ENCODE measurements around the gene RAMP2.
"Not testable (repeated sequence)": the region's sequence is repeated elsewhere in the genome, so short reads cannot be mapped to it uniquely, and the experiment has no call there.

RAMP2 gene, protein sequence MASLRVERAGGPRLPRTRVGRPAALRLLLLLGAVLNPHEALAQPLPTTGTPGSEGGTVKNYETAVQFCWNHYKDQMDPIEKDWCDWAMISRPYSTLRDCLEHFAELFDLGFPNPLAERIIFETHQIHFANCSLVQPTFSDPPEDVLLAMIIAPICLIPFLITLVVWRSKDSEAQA

DNA sequence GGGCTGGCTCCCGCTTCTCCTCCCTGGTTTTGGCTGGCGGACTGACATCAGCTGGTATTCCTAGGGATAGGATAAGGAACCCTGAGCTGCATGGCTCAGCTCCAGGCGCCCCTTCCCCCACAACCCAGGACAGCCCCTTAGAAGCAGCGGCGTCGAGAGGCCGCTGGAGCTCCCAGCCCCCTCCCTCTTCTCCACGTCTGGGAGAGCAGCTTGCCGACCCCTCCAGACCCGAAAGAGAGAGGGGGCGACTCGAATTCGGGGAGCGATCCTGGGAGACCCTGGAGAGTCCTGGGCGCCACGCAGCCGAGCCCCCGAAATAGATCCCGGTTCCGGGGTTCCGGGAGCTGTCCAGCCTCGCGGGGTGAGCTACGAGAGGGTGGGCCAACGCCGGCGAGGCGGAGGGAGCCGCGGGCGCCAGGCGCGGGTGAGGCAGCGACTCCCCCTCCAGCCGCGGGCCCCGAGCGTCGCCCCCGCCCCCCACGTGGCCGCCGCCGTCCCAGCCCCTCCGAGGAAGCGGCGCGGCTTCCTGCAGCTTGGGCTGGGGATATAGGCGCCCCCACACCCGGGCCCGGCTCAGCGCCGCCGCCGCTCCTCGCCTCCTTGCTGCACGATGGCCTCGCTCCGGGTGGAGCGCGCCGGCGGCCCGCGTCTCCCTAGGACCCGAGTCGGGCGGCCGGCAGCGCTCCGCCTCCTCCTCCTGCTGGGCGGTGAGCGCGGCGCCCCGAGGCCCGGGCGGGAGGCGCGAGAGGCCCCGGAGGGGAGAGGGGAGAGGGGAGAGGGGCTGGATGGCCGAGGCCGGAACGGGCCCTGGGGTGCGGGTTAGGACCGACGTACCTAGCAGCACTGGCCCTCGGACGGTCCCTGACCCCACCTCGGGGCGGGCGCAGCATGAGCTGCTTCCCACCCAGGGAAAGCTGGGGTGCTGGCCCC lies at the start of gene RAMP2:
RAMP2 (plus strand) TSS at position 576 of the 930 bp plus-strand sequence; CDS start at position 611, 35 bp downstream.
- no peak for DNase-seq (ENCODE audit: low spot score)

DNA sequence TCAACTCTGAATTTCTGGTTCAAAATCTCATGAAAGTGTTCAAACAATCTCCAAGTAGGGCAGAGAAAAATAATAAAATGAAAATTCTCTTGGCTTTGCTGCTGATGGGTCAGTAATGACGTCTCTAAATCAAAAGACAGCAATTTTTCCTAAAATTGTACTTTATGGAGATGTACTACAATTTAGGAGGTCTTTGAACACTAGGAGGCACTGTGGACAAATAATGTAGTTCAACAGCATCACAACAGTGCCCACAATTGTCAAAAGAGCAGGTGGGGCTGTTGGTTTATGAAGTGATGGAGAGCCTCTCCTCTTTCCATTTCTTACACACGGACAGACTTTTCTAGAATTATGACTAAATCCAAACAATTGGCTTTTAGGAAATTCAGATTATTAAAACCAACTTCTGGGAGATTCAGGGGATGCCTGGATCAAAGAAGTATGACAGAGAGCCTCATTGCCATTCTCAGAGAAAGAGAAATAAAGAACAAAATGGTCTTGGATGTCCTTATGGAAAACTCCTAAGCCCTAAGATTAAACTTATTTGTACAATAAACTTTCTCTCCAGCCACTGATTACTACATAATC lies 39.9 kb upstream of the RAMP2 start:
- peak; percentile 71 for DNase-seq (ENCODE audit: low spot score)

DNA sequence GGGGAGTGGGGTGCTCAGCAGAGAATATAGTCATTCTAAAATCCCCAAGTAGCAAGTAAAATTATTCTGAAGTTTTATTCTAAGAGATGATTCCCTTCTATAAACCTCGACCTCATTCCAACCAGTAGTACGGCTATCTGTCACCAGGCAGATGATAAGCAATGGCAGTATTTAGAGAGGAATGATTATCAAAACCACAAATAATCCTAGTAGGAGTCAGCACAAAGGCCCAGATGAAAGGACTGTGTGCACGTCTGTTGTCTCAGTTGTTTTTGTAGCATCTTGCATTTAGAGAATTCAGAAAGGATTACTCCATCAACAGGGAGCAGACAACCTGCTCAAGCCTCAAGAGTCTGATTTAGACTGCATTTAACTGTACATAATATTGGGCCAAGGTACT lies 37.4 kb upstream of the RAMP2 start:
- DNase-seq (ENCODE audit: low spot score), result no peak

DNA sequence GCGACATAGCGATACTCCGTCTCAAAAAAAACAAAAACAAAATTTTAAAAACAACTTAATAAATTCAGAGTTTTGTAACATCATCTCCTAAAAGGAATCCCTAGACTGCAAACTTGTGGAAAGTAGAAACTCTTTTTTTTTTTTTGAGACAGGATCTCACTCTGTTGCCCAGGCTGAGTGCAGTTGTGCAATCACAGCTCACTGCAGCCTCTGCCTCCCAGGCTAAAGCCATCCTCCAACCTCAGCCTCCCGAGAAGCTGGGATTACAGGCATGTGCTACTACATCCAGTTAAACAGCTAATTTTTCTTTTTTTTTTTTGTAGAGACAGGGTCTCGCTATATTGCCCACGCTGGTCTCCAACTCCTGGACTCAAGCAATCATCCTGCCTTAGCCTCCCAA lies 35.9 kb upstream of the RAMP2 start:
- no peak for DNase-seq (ENCODE audit: low spot score)

DNA sequence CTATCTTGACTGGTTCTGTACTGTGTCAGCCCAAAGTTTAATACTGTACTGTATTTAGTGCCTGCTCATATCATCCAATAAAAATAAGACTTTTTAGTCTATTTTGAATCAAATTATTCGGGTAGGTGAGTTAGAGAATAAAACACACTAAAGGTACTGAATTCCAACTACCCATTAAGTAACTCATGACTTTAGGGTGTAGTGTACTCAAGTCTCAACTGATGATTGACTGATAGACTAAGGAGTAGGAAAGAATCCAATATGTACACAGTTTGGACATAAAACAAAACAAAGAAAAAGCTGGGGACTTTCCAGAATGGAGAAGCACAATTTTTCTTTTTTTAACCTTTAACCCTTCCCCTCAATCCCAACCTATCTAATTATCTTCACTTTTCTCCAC lies 20.3 kb upstream of the RAMP2 start:
- DNase-seq (ENCODE audit: low spot score), result no peak

DNA sequence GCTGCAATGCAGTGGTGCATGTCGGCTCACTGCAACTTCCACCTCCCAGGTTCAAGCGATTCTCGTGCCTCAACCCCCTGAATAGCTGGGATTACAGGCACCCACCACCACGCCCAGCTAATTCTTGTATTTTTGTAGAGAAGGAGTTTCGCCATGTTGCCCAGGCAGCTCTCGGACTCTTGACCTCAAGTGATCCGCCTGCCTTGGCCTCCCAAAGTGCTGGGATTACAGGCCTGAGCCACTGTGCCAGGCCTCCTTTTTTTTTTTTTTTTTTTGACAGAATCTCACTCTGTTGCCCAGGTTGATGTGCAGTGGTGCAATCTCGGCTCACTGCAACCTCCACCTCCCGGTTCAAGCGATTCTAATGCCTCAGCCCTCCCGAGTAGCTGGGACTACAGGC lies 18.1 kb upstream of the RAMP2 start:
- DNase-seq (ENCODE audit: low spot score), result not testable (repeated sequence)

DNA sequence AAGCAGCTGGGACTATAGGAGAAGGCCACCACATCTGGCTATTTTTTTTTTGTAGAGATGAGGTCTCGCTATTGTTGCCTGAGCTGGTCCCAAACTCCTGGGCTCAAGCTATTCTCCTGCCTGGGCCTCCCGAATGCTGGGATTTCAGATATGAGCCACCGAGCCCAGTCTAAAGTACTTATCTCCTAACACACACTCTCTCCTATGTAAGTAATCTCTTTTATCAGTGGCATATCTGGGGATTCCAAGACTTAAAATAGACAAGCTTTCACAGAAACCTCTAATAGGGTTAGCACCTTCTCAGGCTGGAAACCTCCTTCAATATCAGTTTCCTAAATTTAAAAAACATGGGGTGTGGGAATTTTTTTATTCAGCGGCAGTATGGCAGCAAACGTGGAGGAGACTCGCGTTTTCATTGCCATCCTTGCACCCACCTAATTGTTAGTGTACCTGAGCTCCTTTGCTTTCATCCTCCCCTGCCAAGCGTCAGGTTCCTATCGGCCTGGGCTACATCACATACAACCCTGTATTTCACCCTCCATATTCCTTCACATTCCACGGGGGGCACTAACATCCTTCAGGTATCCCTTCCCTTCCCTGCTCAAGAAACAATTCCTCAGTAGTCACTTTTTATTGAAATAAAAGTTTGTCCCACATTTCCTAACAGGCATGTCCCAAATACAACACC lies 17.3 kb upstream of the RAMP2 start:
- peak; percentile 75 for DNase-seq (ENCODE audit: low spot score)

DNA sequence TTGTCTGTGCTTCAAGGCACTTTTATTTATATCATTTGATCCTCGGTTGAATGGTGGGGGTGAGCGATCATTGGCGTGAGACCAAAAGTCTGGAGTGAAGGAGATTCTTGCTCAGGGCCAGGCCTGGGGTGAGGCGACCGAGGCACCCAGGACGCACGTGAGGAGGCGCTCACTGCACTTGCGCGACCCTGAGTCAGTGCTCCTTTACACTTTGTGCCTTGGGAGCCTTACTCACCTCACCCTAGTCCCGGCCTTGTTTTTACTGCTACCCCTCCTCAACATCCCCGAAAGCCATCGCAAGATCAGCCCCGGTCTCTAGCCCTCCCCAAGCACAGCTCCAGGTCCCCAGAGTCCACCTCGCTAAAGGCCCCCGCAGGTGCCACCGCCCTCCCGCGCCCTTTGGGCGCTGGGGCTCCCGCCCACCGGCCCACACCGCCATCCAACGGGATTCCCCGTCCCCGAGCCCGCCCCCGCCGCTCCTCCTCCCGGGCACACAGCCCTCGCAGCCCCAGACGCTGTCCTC lies 16.7 kb upstream of the RAMP2 start:
- peak; percentile 91 for DNase-seq (ENCODE audit: low spot score)

DNA sequence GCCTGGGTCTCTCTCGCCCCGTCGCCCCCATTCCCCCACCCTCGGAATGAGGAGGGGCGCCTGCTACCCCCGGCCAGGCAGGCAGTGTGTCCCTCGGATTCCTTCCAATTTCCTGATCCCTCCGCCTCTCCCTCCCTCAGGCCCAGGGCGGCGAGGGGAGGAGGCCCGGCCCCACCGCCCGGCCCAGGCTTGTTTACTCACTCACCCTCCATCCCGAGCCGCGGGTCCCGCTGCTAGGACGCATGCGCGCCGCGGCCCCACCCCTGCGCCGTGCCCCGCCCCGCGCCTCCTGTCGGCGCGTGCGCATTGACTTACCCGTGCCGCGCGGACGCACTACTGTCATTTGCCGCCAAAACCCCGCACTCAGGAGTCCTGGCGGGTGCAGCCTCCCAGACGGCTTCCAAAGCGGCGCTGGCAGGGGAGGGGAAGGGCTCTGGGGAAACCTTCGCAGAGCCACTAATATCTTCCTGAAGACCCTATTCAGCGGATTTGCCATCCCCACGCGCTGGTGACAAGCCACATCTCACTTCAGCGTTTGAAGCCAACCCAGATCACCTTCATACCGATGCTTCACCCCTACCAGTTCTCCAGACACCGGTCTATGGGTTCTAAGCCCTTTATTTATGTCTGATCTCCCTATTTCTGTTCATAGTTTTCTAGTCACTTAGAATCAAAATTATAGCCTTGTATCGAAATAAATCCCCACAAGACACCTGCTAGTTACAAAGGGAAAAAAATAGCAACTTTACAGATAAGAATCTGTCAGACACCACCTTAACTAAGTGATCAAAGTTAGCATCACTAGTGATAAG lies 16.0 kb upstream of the RAMP2 start, which contains the start of gene EZH1:
EZH1 (minus strand) TSS at position 235 of the 812 bp plus-strand sequence. CDS start 16,099 bp downstream, outside the sequence.
- DNase-seq (ENCODE audit: low spot score), result peak; percentile 94

DNA sequence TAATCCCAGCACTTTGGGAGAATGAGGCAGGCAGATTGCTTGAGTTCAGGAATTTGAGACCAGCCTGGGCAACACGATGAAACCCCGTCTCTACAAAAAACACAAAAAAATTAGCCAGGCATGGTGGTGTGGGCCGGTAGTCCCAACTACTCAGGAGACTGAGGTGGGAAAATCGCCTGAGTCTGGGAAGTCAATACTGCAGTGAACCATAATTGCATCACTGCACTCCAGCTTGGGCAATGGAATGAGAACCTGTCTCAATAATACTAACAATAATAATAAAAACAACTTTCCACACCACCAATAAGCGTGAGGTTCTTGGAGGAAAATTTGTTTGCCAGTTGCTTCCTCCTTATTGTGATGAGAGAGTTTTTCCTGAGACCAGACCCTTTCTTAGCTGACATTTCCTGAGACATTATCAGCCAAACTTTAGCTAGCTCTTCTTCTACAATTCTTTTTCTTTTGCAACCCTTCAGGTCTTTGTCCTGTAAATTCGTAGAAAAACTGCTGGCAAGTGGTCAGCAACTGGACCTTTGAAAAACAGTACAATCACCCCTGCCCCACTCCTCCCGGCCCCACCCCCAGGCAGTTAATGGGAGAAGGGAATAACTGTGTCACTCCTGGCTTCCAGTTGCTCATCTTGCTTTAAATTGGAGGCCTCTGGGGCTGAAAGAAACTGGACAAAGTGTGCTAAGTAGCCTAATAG lies 12.7 kb upstream of the RAMP2 start:
- DNase-seq (ENCODE audit: low spot score), result no peak

DNA sequence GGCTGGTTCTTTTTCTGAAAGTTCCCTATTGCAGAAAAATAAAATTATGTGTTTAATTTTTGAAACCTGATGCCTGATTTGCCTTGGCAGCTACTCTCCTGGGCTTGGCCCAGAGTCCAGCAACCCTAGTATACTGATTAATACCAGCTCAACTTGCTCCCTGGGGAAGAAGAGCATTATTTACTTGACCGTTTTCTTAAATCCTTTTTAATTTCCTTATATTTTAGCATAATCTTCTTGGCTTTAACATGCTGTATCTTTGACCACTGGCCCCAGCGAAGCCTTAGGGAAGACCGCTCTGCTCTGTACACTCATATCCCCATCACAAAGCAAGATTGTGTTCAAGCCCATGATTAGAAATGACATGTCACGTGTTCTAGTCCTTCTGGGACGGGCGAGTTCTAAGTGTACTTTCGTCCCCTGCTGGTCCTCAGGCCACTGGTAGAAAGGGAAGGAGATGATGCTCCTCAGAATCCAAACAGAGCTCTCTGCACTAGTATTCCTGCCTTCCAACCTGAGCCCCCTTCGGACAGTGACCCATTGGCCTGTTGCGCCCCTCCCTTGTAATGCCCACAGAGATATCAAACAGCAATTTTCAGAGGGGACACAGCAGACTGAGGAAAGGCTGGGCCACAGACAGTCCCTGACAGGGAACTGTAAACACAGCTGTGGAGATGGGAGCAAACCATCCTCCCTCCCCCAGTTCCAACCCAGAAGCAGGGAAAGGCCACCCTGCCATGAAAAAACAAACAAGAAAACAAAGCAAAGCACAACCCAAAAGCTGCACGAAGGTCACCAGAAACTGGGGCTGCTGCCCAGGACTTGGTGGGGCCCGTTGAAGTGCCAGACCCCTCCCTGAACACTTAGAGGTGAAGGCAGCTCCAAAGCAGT lies 11.9 kb upstream of the RAMP2 start:
- DNase-seq (ENCODE audit: low spot score), result no peak

DNA sequence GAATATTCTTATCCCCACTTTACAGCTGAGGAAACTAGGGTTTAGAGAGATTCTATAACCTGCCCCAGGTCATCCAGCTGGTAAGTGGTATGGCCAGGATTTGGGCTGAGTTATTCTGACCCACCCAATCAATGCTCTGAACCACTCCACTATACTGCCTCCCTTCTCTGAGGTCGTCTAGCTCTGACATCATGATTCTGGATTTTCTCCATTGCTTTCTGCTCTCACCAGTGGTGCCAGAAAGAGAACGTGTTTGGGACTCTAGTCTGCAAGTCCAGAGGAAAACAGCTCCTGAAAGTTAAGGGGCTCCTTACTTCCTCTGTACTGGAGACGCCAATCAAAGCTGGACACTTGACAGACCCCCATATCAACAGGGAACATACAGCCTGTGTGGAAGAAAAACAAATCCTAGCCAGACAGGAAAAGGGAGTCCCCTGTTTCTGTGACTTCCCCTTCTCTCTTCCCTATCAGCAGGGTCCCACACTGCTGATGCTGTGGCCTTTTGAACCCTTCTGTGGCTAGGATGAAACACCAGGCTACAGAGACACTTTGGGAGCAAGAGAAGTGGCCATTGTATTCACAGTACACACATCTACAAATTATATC lies 10.2 kb upstream of the RAMP2 start:
- DNase-seq (ENCODE audit: low spot score), result no peak

DNA sequence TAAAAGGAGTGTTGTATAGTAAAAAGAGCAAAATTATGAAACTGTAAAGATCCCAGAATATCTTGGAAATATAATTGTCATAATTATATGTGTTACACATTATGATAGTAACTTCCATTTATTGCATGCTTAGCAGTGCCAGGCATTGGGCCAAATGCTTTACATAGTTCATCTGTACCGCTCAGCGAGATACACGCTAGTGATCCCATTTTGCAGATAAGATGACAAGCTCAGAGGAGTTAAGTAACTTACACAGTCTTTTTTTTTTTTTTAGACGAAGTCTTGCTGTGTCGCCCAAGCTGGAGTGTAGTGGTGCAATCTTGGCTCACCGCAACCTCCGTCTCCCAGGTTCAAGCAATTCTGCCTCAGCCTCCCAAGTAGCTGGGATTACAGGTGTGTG lies 9.4 kb upstream of the RAMP2 start:
- DNase-seq (ENCODE audit: low spot score), result no peak

DNA sequence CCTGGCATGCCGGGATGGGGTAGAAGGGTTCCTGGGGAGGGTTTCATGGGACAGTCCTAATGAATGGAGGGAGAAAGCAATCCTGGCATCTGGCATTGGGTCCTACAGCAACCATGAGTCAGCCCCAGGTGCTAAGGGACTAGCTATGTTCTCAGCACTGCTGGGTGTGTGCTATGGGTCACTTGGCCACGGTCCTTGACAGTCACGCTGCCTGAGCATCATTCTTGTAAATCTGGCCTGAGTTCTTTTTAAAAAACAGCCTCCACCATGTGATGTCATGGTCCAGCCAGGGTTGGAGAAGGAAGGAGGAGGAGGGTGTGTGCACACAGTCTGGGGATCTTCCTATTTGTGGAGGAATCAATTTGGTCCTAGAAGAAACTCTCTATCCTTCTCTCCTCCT lies 6.2 kb upstream of the RAMP2 start:
- DNase-seq (ENCODE audit: low spot score), result peak; percentile 72

DNA sequence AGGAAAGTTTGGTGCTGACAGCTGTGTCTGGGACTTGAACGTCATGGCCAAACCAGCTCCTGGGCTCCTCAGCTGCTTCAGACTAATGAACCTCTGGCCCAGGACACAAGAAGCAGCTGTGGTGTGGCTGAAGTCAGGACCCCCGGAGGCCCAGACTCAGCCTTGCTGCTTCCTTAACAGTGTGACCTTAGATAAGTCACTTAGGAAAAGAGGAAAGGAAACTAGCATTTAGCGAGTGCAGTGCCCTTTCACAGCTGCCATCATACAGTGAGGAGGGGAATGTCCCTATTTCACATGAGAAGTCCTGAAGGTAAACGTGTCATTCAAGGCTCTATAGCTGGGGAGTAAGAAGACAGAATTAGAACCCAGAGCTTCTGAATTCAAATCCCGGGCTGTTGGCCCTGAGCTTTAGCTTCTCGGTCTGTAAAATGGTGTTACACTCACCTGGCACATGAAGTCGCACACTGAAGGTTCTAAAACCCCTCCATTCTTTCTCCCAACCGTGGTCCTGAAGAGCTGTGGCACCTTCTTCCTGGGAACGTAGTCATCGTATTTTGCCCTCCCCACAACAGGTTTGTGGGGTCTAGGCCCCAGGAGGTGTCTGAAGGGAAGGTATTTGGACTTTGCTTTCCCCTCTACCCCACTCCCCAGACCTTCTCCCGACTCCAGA lies 910 bp upstream of the RAMP2 start:
- no peak for DNase-seq (ENCODE audit: low spot score)

DNA sequence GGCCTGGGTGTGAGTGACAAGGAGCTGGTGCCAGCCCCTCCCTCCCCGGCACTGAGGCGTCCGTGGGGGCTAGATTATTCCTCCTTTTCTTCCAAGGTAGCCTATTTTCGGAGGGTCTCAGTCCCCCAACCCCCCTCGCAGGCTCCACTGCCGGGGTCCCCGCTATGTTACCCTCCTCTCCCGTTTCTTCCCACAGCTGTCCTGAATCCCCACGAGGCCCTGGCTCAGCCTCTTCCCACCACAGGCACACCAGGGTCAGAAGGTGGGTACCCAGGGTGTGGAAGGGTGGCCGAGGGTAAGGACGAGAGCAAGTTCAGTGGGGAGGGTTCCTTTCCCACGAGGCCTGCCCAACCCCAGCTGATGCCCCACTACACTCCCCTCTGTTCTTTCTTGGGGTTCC lies 611 bp downstream of the RAMP2 start:
- DNase-seq (ENCODE audit: low spot score), result no peak

DNA sequence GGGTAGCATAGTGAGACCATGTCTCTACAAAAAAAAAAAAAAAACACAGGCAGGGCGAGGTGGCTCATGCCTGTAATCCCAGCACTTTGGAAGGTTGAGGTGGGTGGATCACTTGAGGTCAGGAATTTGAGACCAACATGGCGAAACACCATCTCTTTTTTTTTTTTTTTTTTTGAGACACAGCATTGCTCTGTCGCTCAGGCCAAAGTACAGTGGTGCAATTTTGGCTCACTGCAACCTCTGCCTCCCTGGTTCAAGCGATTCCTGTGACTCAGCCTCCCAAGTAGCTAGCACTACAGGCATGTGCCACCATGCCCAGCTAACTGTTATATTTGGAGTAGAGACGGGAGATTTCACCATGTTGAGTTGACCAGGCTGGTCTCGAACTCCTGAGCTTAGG lies 5.1 kb downstream of the RAMP2 start:
- no peak for DNase-seq (ENCODE audit: low spot score)

DNA sequence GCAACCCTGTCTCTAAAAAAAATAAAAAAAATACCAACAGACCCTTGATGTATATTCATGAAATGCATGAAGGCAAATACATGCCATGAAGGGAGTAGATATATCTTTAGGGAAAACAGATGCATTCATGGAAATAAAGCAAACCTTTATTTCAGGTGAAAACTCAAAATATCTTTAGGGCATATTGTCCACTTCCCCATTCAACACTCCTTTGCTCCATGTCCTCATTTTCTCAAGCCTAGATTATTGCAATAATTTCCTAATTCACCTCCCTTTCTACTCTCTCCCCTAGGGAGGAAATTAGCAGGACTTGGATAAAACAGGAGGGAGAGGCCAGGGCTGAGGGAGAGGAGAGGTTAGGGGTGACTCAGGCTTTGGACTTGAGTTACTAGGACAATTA lies 6.5 kb downstream of the RAMP2 start:
- DNase-seq (ENCODE audit: low spot score), result no peak

DNA sequence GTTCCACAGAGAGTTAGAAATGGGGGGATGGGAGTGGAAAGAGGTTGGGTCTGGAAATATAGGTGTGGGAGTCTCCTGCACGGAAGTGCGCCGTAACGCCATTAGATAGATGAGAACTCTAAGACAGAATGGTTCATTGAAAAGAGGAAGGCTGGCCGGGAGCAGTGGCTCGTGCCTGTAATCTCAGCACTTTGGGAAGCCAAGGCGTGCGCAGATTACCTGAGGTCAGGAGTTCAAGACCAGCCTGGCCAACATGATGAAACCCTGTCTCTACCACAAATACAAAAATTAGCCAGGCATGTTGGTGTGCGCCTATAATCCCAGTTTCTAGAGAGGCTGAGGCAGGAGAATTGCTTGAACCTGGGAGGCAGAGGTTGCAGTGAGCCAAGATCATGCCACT lies 7.0 kb downstream of the RAMP2 start:
- not testable (repeated sequence) for DNase-seq (ENCODE audit: low spot score)

All from RKO (cell line).